Upper lobe of left lung (tissue), 6 donors: ENCODE results near the gene RBM28. TPM values are rescaled to one million over a fixed set of nuclear protein-coding genes. Genes with fewer than 3 reads are reported as not detected.

Source experiments
- ATAC-seq, 2 donors: fragments of 200-7000 bp; cut with Tn5 transposase; one replicate each; pipeline ENCODE4 v1.9.1; 2022; ENCODE audit warnings: mild to moderate bottlenecking in 2 of 2, moderate library complexity in 2 of 2; ENCODE audit not compliant: low FRiP score in 2 of 2
- DNase-seq, 2 donors: peaks; one replicate each; pipeline ENCODE4 v3.0.0-alpha.2; 2019 to 2020
- H3K27ac ChIP-seq, 4 donors: fragments of 200-600 bp; sonication (generic); one replicate each; pipeline ENCODE4 v1.5.1; 2016 to 2019
- H3K27me3 ChIP-seq, 4 donors: fragments of 200-600 bp; sonication (generic); one replicate each; pipeline ENCODE4 v1.5.1; 2017 to 2019
- H3K36me3 ChIP-seq, 4 donors: fragments of 200-600 bp; sonication (generic); one replicate each; pipeline ENCODE4 v1.5.1; 2016 to 2019
- H3K4me1 ChIP-seq, 4 donors: fragments of 200-600 bp; sonication (generic); one replicate each; pipeline ENCODE4 v1.5.1; 2018 to 2019
- H3K4me3 ChIP-seq, 4 donors: fragments of 200-600 bp; sonication (generic); one replicate each; pipeline ENCODE4 v1.5.1; 2017 to 2019; ENCODE audit warnings: mild to moderate bottlenecking in 2 of 4, moderate library complexity in 1 of 4
- H3K9me3 ChIP-seq, 4 donors: fragments of 200-600 bp; sonication (generic); one replicate each; pipeline ENCODE4 v1.5.1; 2018 to 2019
- EP300 ChIP-seq, 4 donors: sonication (generic); formaldehyde crosslinking; IDR thresholded peaks; one replicate each; pipeline ENCODE4 v1.5.1; 2017; ENCODE audit warnings: antibody characterized with exemption in 4 of 4, control low read depth in 2 of 4
- POLR2A ChIP-seq, 4 donors: fragments of 450-650 bp; IDR thresholded peaks; one replicate each; pipeline ENCODE4 v1.5.1; 2016 to 2017; ENCODE audit warnings: antibody characterized with exemption in 4 of 4, mild to moderate bottlenecking in 2 of 4
- POLR2AphosphoS5 ChIP-seq, 2 donors: sonication (generic); formaldehyde crosslinking; IDR thresholded peaks; one replicate each; pipeline ENCODE4 v1.5.1; 2017; ENCODE audit warnings: antibody characterized with exemption in 2 of 2
- WGBS, 2 donors: methylation state at CpG; one replicate each; pipeline ENCODE4 v1.1.5; 2017 to 2018; 5-methylcytosine and 5-hydroxymethylcytosine counted together
- total RNA-seq, 6 donors: library from RNA; depleted of rRNA in 4 of 6; stranded (reverse); fragments of >200 nt in 4 of 6; gene quantifications; one replicate each; pipeline versions ENCODE4 v1.1.0 to v1.2.1, GENCODE V29; 2016 to 2021
- TF ChIP-seq, protein P1 (sequence below), 6 experiments: fragments of 450-650 bp in 4 of 6; fragments of 200-600 bp in 2 of 6; sonication (generic) in 2 of 6; IDR thresholded peaks; one replicate each; pipeline ENCODE4 v1.5.1; 2016 to 2019; ENCODE audit warnings: antibody characterized with exemption in 6 of 6
- donor health status: DM: no; HTN: no; CAD: no; lungs with moderate emphysema.
- donor health status: DM: no; HTN: yes; CAD: no; lungs with severe emphysema.

The RBM28 gene
- total RNA-seq, 6 donors from 2014 or later, result 20.1 to 108 (median 29.4) TPM

GRCh38 chr7:128344431-128344774 lies 695 bp upstream of the RBM28 start:
- ATAC-seq (no peak), DNase-seq (no peak)
- 87 to 96% methylated on average over 5 of the region's 5 CpGs for WGBS, 2 donors
- Histone ChIP-seq H3K36me3 (peaks cover 0 to 2% (median 2%) of the 10 kb centered on the region in 4 donors), H3K27ac (no peak overlapping the region), H3K27me3 (no peaks in the 10 kb centered on the region), H3K4me3 (no peak overlapping the region), H3K9me3 (no peaks in the 10 kb centered on the region), H3K4me1 (peaks cover 13 to 25% (median 20%) of the 10 kb centered on the region in 4 donors)
- no peak for TF ChIP-seq POLR2A (IDR thresholded peaks at IDR 0.05)
- TF ChIP-seq POLR2AphosphoS5 (IDR thresholded peaks at IDR 0.05), result no peak
- TF ChIP-seq, protein P1, sequence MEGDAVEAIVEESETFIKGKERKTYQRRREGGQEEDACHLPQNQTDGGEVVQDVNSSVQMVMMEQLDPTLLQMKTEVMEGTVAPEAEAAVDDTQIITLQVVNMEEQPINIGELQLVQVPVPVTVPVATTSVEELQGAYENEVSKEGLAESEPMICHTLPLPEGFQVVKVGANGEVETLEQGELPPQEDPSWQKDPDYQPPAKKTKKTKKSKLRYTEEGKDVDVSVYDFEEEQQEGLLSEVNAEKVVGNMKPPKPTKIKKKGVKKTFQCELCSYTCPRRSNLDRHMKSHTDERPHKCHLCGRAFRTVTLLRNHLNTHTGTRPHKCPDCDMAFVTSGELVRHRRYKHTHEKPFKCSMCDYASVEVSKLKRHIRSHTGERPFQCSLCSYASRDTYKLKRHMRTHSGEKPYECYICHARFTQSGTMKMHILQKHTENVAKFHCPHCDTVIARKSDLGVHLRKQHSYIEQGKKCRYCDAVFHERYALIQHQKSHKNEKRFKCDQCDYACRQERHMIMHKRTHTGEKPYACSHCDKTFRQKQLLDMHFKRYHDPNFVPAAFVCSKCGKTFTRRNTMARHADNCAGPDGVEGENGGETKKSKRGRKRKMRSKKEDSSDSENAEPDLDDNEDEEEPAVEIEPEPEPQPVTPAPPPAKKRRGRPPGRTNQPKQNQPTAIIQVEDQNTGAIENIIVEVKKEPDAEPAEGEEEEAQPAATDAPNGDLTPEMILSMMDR (IDR thresholded peaks at IDR 0.05), result no peak
- no peak for TF ChIP-seq EP300 (IDR thresholded peaks at IDR 0.05)

- H3K4me1 ChIP-seq, result peaks cover 13 to 25% (median 20%) of the 10 kb centered on the region in 4 donors
- WGBS, 2 donors, result 88 to 90% methylated on average over 6 of the region's 6 CpGs
- H3K4me3 ChIP-seq, result no peak overlapping the region
- DNase-seq (no peak), ATAC-seq (no peak)
- H3K36me3 ChIP-seq, result peaks cover 9 to 29% (median 21%) of the 10 kb centered on the region in 4 donors
- no peak overlapping the region for H3K27ac ChIP-seq
- no peak for TF ChIP-seq POLR2AphosphoS5 (IDR thresholded peaks at IDR 0.05)
- no peak for TF ChIP-seq EP300 (IDR thresholded peaks at IDR 0.05)
- TF ChIP-seq, protein P1 (IDR thresholded peaks at IDR 0.05), result no peak
- TF ChIP-seq POLR2A (IDR thresholded peaks at IDR 0.05), result no peak
- H3K9me3 ChIP-seq, result no peaks in the 10 kb centered on the region
- H3K27me3 ChIP-seq, result no peaks in the 10 kb centered on the region
Measured at GRCh38 chr7:128341733-128342132, 2.0 kb downstream of the RBM28 start.

DNA sequence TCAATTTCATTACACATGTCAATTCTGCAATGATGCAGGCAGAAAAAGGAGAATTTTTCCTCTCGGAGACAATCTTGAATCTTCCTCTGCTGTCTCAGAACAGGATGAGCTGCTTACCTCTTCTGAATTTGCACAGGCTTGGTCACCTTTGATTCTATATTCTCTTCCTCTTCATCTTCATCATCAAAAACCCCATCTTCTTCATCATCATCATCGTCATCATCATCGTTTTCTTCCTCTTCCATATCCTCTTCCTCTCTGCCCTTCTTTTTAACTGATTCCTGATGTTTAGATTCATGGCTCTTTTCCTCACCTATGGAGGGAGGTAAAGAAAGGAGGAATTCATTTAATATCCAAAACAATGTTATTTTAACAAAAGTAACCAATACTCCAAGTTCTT lies 8.0 kb downstream of the RBM28 start:
- Histone ChIP-seq H3K4me1 (peaks cover 0 to under 1% (median 0%) of the 10 kb centered on the region in 4 donors), H3K36me3 (peaks cover 20 to 87% (median 63%) of the 10 kb centered on the region in 4 donors), H3K27me3 (no peaks in the 10 kb centered on the region), H3K9me3 (no peaks in the 10 kb centered on the region), H3K4me3 (no peak overlapping the region), H3K27ac (no peak overlapping the region)
- TF ChIP-seq POLR2AphosphoS5 (IDR thresholded peaks at IDR 0.05) (no peak), POLR2A (IDR thresholded peaks at IDR 0.05) (no peak), EP300 (IDR thresholded peaks at IDR 0.05) (no peak)
- TF ChIP-seq, protein P1 (IDR thresholded peaks at IDR 0.05), result no peak
- DNase-seq, result no peak
- WGBS, 2 donors, result 84 to 92% methylated on average over 3 of the region's 3 CpGs
- no peak for ATAC-seq

GRCh38 chr7:128324368-128324680 lies 19.4 kb downstream of the RBM28 start:
- H3K27ac ChIP-seq, result no peak overlapping the region
- WGBS, 2 donors, result 94 to 96% methylated on average over 9 of the region's 9 CpGs
- DNase-seq (no peak), ATAC-seq (no peak)
- TF ChIP-seq POLR2AphosphoS5 (IDR thresholded peaks at IDR 0.05) (no peak), POLR2A (IDR thresholded peaks at IDR 0.05) (no peak), EP300 (IDR thresholded peaks at IDR 0.05) (no peak)
- TF ChIP-seq, protein P1 (IDR thresholded peaks at IDR 0.05), result no peak
- H3K36me3 ChIP-seq, result peaks cover 10 to 97% (median 64%) of the 10 kb centered on the region in 4 donors
- peaks cover 0 to 6% (median 0%) of the 10 kb centered on the region in 4 donors for H3K4me1 ChIP-seq
- no peak overlapping the region for H3K4me3 ChIP-seq
- H3K27me3 ChIP-seq, result no peaks in the 10 kb centered on the region
- H3K9me3 ChIP-seq, result no peaks in the 10 kb centered on the region
